ENCODE data around the gene FAM153A.
"Not testable (repeated sequence)": the region's sequence is repeated elsewhere in the genome, so short reads cannot be mapped to it uniquely, and the experiment has no call there.

FAM153A gene

GRCh38 chr5:177723831-177724485 lies 58.7 kb downstream of the FAM153A start:
- not testable (repeated sequence) for DNase-seq

DNA sequence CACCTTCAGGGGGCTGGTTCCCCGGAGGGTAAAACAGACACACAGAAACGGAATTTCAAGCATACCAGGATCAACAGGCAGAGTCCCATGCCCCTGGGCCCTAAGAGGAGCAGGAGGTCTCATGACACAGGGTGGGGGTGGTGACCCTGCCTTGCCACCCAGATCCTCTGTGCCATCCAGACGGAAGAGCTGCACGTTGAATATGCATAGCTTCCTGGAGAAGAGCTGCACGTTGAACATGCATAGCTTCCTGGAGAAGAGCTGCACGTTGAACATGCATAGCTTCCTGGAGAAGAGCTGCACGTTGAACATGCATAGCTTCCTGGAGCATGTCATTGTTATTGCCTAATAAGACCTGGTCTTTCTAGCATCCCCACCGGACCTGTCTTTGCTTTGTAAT lies 59.9 kb downstream of the FAM153A start:
- DNase-seq: not testable (repeated sequence)

DNA sequence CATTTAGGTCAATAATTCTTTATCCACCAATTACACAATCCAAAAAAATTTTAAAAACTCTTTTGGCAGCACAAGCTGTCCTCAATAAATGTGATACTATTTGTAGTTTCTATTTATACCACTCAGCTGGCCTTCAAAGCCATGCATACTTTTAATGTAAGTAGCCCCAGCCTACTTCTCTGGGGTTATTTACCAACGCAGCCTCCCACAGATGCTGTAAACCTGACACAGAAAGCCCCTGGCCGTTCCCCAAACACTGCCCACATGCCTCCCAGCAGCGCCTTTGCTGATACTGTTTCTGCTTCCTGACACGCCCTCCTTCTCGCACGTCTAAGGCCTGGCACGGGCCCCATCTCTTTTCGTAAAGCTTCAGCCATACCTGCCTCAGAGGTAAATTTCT lies 62.7 kb downstream of the FAM153A start:
- DNase-seq: not testable (repeated sequence)

GRCh38 chr5:177715423-177715822 lies 67.3 kb downstream of the FAM153A start:
- DNase-seq: not testable (repeated sequence)

- not testable (repeated sequence) for DNase-seq
These were observed 86.6 kb downstream of the FAM153A start for GRCh38 chr5:177696100-177696499.

DNA sequence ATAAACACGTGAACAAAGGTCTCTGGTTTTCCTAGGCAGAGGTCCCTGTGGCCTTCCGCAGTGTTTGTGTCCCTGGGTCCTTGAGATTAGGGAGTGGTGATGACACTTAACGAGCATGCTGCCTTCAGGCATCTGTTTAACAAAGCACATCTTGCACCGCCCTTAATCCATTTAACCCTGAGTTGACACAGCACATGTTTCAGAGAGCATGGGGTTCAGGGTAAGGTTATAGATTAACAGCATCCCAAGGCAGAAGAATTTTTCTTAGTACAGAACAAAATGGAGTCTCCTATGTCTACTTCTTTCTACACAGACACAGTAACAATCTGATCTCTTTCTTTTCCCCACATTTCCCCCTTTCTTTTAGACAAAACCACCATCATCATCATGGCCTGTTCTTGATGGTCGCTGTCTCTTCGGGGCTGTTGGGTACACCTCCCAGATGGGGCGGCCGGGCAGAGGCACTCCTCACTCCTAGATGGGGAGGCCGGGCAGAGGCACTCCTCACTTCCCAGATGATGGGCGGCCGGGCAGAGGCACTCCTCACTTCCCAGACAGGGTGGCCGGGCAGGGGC lies 87.3 kb downstream of the FAM153A start:
- DNase-seq: not testable (repeated sequence)

DNA sequence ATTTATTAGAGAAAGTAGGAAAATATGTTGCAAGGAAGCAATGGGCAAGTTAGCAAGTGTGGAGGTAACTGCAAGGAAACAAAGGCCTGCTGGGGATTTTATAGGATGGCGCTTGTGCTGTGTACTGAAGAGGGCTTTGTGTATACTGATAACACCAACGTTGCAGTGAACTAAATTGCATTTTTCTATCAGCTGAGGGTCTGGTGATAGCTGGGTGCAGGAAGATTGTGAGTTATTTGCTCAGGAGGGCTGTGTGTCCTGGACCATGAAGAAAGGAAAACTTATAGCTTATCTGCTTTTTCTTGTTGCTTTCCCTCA lies 88.2 kb downstream of the FAM153A start:
- not testable (repeated sequence) for DNase-seq

DNA sequence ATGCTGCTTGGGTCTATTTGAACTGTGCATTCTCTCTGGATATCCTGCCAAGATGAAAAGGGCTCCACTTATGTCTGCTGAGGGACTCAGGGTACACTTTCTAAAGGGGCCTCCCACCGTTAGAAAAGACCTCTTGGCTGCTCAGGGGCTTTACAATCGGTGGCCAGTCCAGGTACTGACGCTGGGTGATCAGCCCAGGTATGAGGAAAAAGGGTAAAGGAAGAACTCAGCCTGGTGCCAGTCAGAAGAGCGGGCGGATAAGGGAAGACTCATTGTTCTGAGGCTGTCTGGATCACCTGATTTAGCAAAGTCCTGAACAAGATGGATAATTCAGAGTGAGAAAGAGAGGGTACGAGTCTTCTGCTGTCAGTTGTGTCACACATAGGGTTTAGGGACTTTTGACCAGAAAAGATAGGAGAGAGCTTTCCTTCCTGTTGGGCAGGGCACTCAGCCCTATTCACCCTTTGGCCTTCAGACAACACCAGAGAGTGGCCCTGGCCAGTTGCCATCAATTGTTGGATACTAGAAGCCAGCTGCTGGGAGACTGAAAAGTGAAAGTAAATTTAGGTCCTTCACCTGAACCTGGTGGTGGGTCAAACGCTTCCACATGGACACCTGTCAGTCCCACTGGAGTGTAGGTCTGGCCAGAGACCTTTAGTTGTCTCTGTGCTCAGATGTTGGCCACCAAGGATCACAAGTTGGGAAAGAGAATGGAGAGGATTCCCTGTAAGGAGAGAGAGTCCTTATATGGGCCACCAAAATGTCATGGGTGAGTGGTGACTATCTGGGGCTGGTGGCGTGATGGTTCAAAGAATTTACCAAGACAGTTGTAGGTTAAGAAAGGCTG lies 88.8 kb downstream of the FAM153A start:
- DNase-seq: not testable (repeated sequence)

GRCh38 chr5:177692969-177693368 lies 89.7 kb downstream of the FAM153A start:
- DNase-seq: not testable (repeated sequence)

DNA sequence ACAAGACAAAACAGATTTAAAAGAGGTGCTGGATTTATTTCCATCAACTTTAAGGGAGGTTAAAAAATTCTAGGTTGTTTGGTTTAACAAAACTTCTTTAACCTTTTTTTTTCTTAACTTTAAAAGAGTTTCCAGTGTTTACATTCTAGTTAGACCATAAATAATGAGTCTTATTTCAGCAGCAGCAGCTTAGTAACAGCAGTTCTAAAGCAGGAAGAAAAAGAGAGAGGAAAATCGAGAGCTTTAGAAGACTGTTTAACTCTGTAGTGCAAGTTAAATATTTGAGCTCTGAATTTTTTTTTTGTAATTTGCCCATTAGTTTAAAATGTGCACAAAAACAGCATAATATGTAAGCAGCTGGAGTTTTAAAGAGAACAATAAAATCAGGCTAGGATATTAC lies 90.2 kb downstream of the FAM153A start:
- not testable (repeated sequence) for DNase-seq

- DNase-seq: not testable (repeated sequence)
These were observed 93.6 kb downstream of the FAM153A start for GRCh38 chr5:177689011-177689610.

- DNase-seq: not testable (repeated sequence)
These were observed 94.6 kb downstream of the FAM153A start for GRCh38 chr5:177688091-177688490.

DNA sequence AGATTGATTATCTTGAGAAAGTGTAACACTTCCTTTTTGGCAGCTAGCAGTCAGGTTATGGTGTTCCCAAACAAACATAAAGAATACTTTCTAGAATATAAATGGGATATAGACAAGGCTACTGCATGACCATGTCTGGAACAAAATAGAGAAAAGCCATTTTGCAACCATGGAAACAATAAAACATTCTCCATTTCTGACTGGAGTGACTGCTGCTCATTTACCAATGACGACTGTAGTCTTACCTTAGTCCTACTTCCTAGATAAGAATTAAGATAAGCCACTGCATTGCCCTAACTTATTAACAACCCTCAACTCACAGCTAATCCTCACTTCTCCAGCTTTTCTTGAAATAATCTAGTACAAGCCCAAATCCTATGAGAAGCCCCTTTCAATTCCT lies 100.8 kb downstream of the FAM153A start:
- DNase-seq: not testable (repeated sequence)

Measured in NCI-H748 treated with DMSO at 0.1 percent for 48 hours (cell line).